OCI-LY3 (cell line): ENCODE measurements around the gene OR6A2.

Experiments
- H2AFZ ChIP-seq: fragments of 200-600, 300-600 bp; shearing (Covaris generic); 2 replicates; pipeline ENCODE4 v1.6.0; 2014; ENCODE audit warnings: antibody characterized with exemption, low read depth, low read length
- H3K27ac ChIP-seq: fragments of 200-600, 300-600 bp; sonication (generic); 2 replicates; pipeline ENCODE4 v1.5.1; 2014; ENCODE audit warnings: mild to moderate bottlenecking, low read length, moderate library complexity, mixed read lengths
- H3K27me3 ChIP-seq: fragments of 200-600, 300-600 bp; sonication (generic); 2 replicates; pipeline ENCODE4 v1.6.1; 2014; ENCODE audit warnings: low read depth, low read length, mixed read lengths
- H3K36me3 ChIP-seq: fragments of 200-600, 300-600 bp; sonication (generic); replicated peaks from 2 replicates; pipeline ENCODE3; 2014; ENCODE audit warnings: low read depth, low read length, mixed read lengths
- H3K4me1 ChIP-seq: fragments of 300-600, 200-600 bp; sonication (generic); 2 replicates; pipeline ENCODE4 v1.6.1; 2014; ENCODE audit warnings: low read length, mixed read lengths
- H3K4me2 ChIP-seq: fragments of 200-600, 300-600 bp; sonication (generic); 2 replicates; pipeline ENCODE4 v1.6.1; 2014; ENCODE audit warnings: low read length, mixed read lengths
- H3K4me3 ChIP-seq: fragments of 300-600, 200-600 bp; sonication (generic); 2 replicates; pipeline ENCODE4 v1.5.1; 2014; ENCODE audit warnings: antibody characterized with exemption, mild to moderate bottlenecking, low read length, moderate library complexity
- H3K79me2 ChIP-seq: fragments of 300-600, 200-600 bp; shearing (Covaris generic); 2 replicates; pipeline ENCODE4 v1.6.1; 2014; ENCODE audit warnings: mild to moderate bottlenecking, low read length, mixed read lengths
- H3K9ac ChIP-seq: fragments of 300-600, 200-600 bp; shearing (Covaris generic); 2 replicates; pipeline ENCODE4 v1.6.0; 2014; ENCODE audit warnings: mild to moderate bottlenecking, low read length, moderate library complexity
- H3K9me3 ChIP-seq: fragments of 200-600, 300-600 bp; shearing (Covaris generic); 2 replicates; pipeline ENCODE4 v1.6.1; 2014; ENCODE audit warnings: low read length, mixed read lengths; ENCODE audit not compliant: insufficient read depth
- H4K20me1 ChIP-seq: fragments of 200-600, 300-600 bp; sonication (generic); 2 replicates; pipeline ENCODE4 v1.6.1; 2016; ENCODE audit warnings: low read length, mixed read lengths; ENCODE audit not compliant: insufficient read depth
- CTCF ChIP-seq: fragments of 200-600, 300-600 bp; sonication (generic); IDR thresholded peaks from 2 replicates; pipeline ENCODE4 v1.5.1; 2014; ENCODE audit warnings: antibody characterized with exemption, low read length, low read depth
- EZH2phosphoT487 ChIP-seq: fragments of 200-600 bp; shearing (Covaris generic); IDR thresholded peaks from 2 replicates; pipeline ENCODE4 v1.6.1; 2018; ENCODE audit warnings: antibody characterized with exemption, mixed run types, low read depth

OR6A2 gene

GRCh38 chr11:6745465-6746015 is 53.9 kb downstream of the OR6A2 start:
- no peaks in the 10 kb centered on the region for H3K27me3 ChIP-seq
- no peak overlapping the region for H3K27ac ChIP-seq
- TF ChIP-seq EZH2phosphoT487: no peak
- TF ChIP-seq CTCF: no peak
- no peaks in the 10 kb centered on the region for H3K9me3 ChIP-seq
- no peak overlapping the region for H3K9ac ChIP-seq
- H3K36me3 ChIP-seq: no peaks in the 10 kb centered on the region
- H4K20me1 ChIP-seq: no peaks in the 10 kb centered on the region
- H3K4me3 ChIP-seq: no peak overlapping the region; the same call in 1 of the 2 replicates
- peaks cover 21% of the 10 kb centered on the region for H3K4me1 ChIP-seq
- no peak overlapping the region for H3K4me2 ChIP-seq
- H3K79me2 ChIP-seq: no peaks in the 10 kb centered on the region
- peak overlapping the region; percentile 96; the same call in 1 of the 2 replicates for H2AFZ ChIP-seq

GRCh38 chr11:6745018-6745417 is 54.5 kb downstream of the OR6A2 start:
- no peaks in the 10 kb centered on the region for H3K79me2 ChIP-seq
- no peak overlapping the region for H3K27ac ChIP-seq
- no peaks in the 10 kb centered on the region for H3K9me3 ChIP-seq
- H3K4me1 ChIP-seq: peaks cover 21% of the 10 kb centered on the region
- no peak overlapping the region for H2AFZ ChIP-seq
- H3K4me3 ChIP-seq: no peak overlapping the region
- no peaks in the 10 kb centered on the region for H3K36me3 ChIP-seq
- no peaks in the 10 kb centered on the region for H3K27me3 ChIP-seq
- no peak overlapping the region for H3K9ac ChIP-seq
- no peak overlapping the region for H3K4me2 ChIP-seq
- no peaks in the 10 kb centered on the region for H4K20me1 ChIP-seq
- TF ChIP-seq CTCF (no peak), EZH2phosphoT487 (no peak)

- H3K9ac ChIP-seq: no peak overlapping the region
- no peak for TF ChIP-seq EZH2phosphoT487
- TF ChIP-seq CTCF: no peak
- peaks cover 27% of the 10 kb centered on the region for H3K4me1 ChIP-seq
- H3K27ac ChIP-seq: no peak overlapping the region
- H3K4me2 ChIP-seq: no peak overlapping the region
- no peak overlapping the region for H3K4me3 ChIP-seq
- no peaks in the 10 kb centered on the region for H3K36me3 ChIP-seq
- no peak overlapping the region for H2AFZ ChIP-seq
- no peaks in the 10 kb centered on the region for H4K20me1 ChIP-seq
- no peaks in the 10 kb centered on the region for H3K27me3 ChIP-seq
- no peaks in the 10 kb centered on the region for H3K9me3 ChIP-seq
- H3K79me2 ChIP-seq: no peaks in the 10 kb centered on the region
Observed at GRCh38 chr11:6742260-6742659, 57.2 kb downstream of the OR6A2 start.
